HEK293T (cell line): ENCODE data around the gene ADGRL3.
"Not testable (repeated sequence)": the region's sequence is repeated elsewhere in the genome, so short reads cannot be mapped to it uniquely, and the experiment has no call there.

Experiments used
- CTCF ChIA-PET: fragments of 350-600 bp; formaldehyde crosslinking; extraction: SDS; loops from one replicate; lab custom pipeline; 2021; ENCODE audit warnings: antibody characterized with exemption, inconsistent platforms; lab: Yijun Ruan, JAX
- POLR2A ChIA-PET: fragments of 350-600 bp; formaldehyde crosslinking; extraction: SDS; loops from one replicate; lab custom pipeline; 2020; ENCODE audit warnings: antibody characterized with exemption, inconsistent platforms; lab: Yijun Ruan, JAX
- DNase-seq: peaks from one replicate; pipeline ENCODE4 v3.0.0; 2012; ENCODE audit warnings: mixed read lengths; ENCODE audit errors: extremely low spot score
- ARNT ChIP-seq: fragments of 450-650 bp; IDR thresholded peaks from 2 replicates; pipeline ENCODE4 v1.6.1; 2017; ENCODE audit warnings: mild to moderate bottlenecking
- BHLHE40 ChIP-seq: fragments of 450-650 bp; IDR thresholded peaks from 2 replicates; pipeline ENCODE4 v1.6.1; 2016; ENCODE audit warnings: mild to moderate bottlenecking, moderate library complexity, borderline replicate concordance
- CTBP1 ChIP-seq: fragments of 450-650 bp; IDR thresholded peaks from 2 replicates; pipeline ENCODE4 v1.6.1; 2016; ENCODE audit warnings: borderline replicate concordance
- ELF4 ChIP-seq: fragments of 450-650 bp; IDR thresholded peaks from 2 replicates; pipeline ENCODE4 v1.6.1; 2017; ENCODE audit warnings: antibody characterized with exemption
- FOXA1 ChIP-seq: fragments of 450-650 bp; IDR thresholded peaks from 2 replicates; pipeline ENCODE4 v1.6.1; 2016; ENCODE audit warnings: mild to moderate bottlenecking
- FOXK2 ChIP-seq: fragments of 450-650 bp; IDR thresholded peaks from 2 replicates; pipeline ENCODE4 v1.6.1; 2016; ENCODE audit warnings: mild to moderate bottlenecking
- FOXM1 ChIP-seq: fragments of 450-650 bp; IDR thresholded peaks from 2 replicates; pipeline ENCODE4 v1.6.1; 2017; ENCODE audit warnings: mild to moderate bottlenecking, borderline replicate concordance
- HDGF ChIP-seq: fragments of 450-650 bp; IDR thresholded peaks from 2 replicates; pipeline ENCODE4 v1.6.1; 2017; ENCODE audit warnings: antibody characterized with exemption, borderline replicate concordance
- L3MBTL2 ChIP-seq: fragments of 450-650 bp; conservative IDR thresholded peaks from 2 replicates; pipeline ENCODE4 v1.6.1; 2016; ENCODE audit warnings: mild to moderate bottlenecking
- LEF1 ChIP-seq: fragments of 450-650 bp; IDR thresholded peaks from 2 replicates; pipeline ENCODE4 v1.6.1; 2017; ENCODE audit warnings: mild to moderate bottlenecking, borderline replicate concordance
- NFRKB ChIP-seq: fragments of 450-650 bp; IDR thresholded peaks from 2 replicates; pipeline ENCODE4 v1.6.1; 2016; ENCODE audit warnings: mild to moderate bottlenecking, moderate library complexity
- SP1 ChIP-seq: fragments of 450-650 bp; IDR thresholded peaks from 2 replicates; pipeline ENCODE4 v1.6.1; 2017
- SUZ12 ChIP-seq: fragments of 450-650 bp; IDR thresholded peaks from 2 replicates; pipeline ENCODE4 v1.6.1; 2016; ENCODE audit warnings: mild to moderate bottlenecking
- TARDBP ChIP-seq: fragments of 450-650 bp; IDR thresholded peaks from 2 replicates; pipeline ENCODE4 v1.6.1; 2016
- ZNF384 ChIP-seq: fragments of 450-650 bp; IDR thresholded peaks from 2 replicates; pipeline ENCODE4 v1.6.1; 2016
- TF ChIP-seq, protein P1 (sequence below): fragments of 450-650 bp; IDR thresholded peaks from 2 replicates; pipeline ENCODE4 v1.6.1; 2016

Gene ADGRL3

DNA sequence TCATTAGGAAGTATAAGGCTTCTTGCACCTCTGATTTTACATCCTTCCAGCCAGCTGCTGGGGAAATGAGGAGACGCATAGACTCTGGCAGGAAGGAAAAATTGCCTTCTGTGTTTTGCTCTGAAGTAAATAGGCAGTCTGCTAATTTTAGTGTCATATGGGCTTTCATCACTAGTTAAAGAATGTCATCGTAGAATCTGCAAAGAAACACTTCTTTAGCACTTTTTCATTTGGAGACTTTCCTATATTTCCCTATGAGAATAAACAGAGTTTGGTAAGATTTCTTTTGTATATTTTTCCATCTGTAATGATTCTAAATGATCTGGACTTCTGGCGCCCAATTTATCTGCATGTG lies 3.3 kb downstream of the ADGRL3 start:
- POLR2A ChIA-PET = interaction anchor here (1.2 kb wide), 1 partner anchor 339 kb away, joined by 4 read pairs; no protein-coding TSS in a partner anchor
- TF ChIP-seq TARDBP = no peak
- TF ChIP-seq CTBP1 = no peak
- TF ChIP-seq FOXA1 = no peak
- no peak for TF ChIP-seq ARNT
- no peak for TF ChIP-seq LEF1
- no peak for TF ChIP-seq FOXK2
- TF ChIP-seq, protein P1, sequence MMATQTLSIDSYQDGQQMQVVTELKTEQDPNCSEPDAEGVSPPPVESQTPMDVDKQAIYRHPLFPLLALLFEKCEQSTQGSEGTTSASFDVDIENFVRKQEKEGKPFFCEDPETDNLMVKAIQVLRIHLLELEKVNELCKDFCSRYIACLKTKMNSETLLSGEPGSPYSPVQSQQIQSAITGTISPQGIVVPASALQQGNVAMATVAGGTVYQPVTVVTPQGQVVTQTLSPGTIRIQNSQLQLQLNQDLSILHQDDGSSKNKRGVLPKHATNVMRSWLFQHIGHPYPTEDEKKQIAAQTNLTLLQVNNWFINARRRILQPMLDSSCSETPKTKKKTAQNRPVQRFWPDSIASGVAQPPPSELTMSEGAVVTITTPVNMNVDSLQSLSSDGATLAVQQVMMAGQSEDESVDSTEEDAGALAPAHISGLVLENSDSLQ = no peak
- TF ChIP-seq L3MBTL2 = no peak
- CTCF ChIA-PET = no interaction called here
- DNase-seq = no peak

GRCh38 chr4:61204353-61205060 lies 4.4 kb downstream of the ADGRL3 start:
- CTCF ChIA-PET = interaction anchor here (0.7 kb wide), 1 partner anchor 97 kb away, joined by 6 read pairs; no protein-coding TSS in a partner anchor
- DNase-seq = peak; percentile 12
- no peak for TF ChIP-seq SUZ12
- TF ChIP-seq, protein P1 = peak; percentile 22; the same call in 1 of the 2 replicates
- POLR2A ChIA-PET = interaction anchor here (0.5 to 0.6 kb wide), 2 partner anchors 142 to 240 kb away, joined by 3 read pairs; no protein-coding TSS in a partner anchor

DNA sequence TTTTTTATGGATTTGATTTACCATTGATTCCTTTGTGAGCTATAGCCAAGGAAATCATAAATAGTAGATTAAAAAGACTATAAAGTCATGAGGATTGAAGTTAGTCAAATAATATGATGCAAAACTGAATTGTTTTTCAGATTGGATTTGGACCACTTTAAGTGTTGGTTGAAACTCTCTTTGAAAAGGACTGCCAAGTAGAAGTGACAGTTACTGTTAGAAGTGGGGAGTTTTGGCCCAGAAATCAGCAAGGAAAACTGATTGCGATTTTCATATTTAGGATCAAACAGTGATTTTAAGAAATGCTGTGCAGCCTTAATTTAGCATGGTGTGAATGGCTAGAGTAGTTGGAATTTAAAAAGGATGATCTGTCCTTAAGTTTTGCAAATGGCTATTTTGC lies 4.9 kb downstream of the ADGRL3 start:
- DNase-seq = no peak
- CTCF ChIA-PET = no interaction called here
- TF ChIP-seq ELF4 = no peak
- TF ChIP-seq SP1 = no peak
- no peak for TF ChIP-seq FOXM1
- TF ChIP-seq TARDBP = no peak
- TF ChIP-seq FOXA1 = no peak
- no peak for TF ChIP-seq ARNT
- TF ChIP-seq FOXK2 = no peak
- TF ChIP-seq LEF1 = no peak
- no peak for TF ChIP-seq HDGF
- TF ChIP-seq NFRKB = no peak
- TF ChIP-seq ZNF384 = no peak
- TF ChIP-seq BHLHE40 = no peak
- TF ChIP-seq, protein P1 = no peak
- no peak for TF ChIP-seq SUZ12
- POLR2A ChIA-PET = no interaction called here

GRCh38 chr4:61207156-61207555 lies 7.0 kb downstream of the ADGRL3 start:
- CTCF ChIA-PET, POLR2A ChIA-PET, DNase-seq: not testable (repeated sequence)

DNA sequence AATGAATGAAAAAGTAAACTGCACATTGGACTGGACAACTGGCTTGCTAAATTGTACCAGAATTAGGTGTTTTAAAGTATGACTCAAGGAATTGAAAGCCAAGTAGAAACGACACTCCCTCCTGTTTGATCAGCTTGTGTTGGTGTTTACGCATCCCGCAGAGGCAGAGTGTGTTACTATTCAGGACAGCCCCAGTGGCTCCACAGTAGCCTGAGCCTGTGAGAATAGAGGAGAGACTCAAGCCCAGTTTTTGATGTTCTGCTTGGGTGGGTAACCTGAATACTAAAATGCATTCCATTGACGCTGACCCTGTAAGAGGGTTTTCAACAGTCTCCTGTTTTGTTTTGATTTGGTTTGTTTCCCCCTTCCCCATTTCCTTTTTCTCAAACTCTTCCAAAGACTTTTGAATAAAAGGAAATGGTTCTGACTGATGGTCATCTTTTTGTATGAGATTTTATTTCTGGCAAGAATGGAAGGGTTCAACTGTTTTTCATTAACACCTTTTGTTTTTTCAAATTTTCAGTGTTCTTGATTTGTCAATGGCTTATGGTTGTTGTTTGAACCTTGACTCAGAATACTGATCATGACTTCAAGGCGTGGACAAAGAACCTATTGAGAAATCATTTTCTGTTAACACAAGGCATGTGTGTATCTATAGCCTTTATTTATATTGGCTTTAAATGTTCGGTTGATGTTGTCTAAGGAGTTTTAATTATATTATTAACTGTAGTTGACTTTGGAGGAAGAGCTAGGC lies 10.2 kb downstream of the ADGRL3 start:
- CTCF ChIA-PET = no interaction called here
- DNase-seq = peak; percentile 9
- no peak for TF ChIP-seq HDGF
- no peak for TF ChIP-seq ELF4
- no peak for TF ChIP-seq BHLHE40
- TF ChIP-seq FOXM1 = no peak
- no peak for TF ChIP-seq FOXK2
- TF ChIP-seq NFRKB = no peak
- no peak for TF ChIP-seq LEF1
- TF ChIP-seq TARDBP = no peak
- no peak for TF ChIP-seq SUZ12
- TF ChIP-seq L3MBTL2 = no peak
- no peak for TF ChIP-seq ARNT
- no peak for TF ChIP-seq SP1
- TF ChIP-seq CTBP1 = no peak
- POLR2A ChIA-PET = interaction anchor here (1.5 to 1.6 kb wide), 2 partner anchors 8 to 10 kb away, joined by 3 read pairs; partner anchors contain the start of gene ADGRL3

DNA sequence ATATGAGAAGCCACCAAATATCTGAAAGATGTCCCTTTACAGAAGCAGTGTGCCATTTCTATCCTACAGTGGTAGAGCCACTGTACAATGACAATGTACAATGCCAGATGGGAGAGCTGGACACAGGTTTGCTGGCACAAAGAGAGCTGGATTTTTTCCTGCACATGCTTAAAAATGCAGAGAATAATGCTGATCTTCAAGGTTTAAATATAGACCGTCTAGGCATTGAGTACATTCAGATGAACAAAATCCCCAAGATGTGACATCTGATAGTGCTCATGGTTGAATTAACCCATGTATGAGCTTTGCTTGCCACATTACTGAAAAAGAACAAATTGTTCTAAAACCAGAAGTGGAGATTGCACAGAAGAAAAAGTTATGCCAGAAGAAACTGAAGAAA lies 11.7 kb downstream of the ADGRL3 start:
- DNase-seq = no peak
- ChIA-PET POLR2A (interaction anchor here (1.6 kb wide), 1 partner anchor 10 kb away, joined by 3 read pairs; no protein-coding TSS in a partner anchor), CTCF (no interaction called here)
- no peak for TF ChIP-seq ELF4
- no peak for TF ChIP-seq CTBP1
- TF ChIP-seq HDGF = no peak
- no peak for TF ChIP-seq ARNT
- TF ChIP-seq SP1 = no peak
- no peak for TF ChIP-seq LEF1
- no peak for TF ChIP-seq FOXK2
- TF ChIP-seq FOXM1 = no peak
- TF ChIP-seq FOXA1 = no peak
- no peak for TF ChIP-seq TARDBP
- TF ChIP-seq BHLHE40 = no peak
- TF ChIP-seq ZNF384 = no peak
- no peak for TF ChIP-seq NFRKB
- no peak for TF ChIP-seq SUZ12
- TF ChIP-seq L3MBTL2 = no peak
- TF ChIP-seq, protein P1 = no peak
